Esophagus muscularis mucosa (tissue), 4 donors: ENCODE results near the gene TMEM121. TPM values are rescaled to one million over a fixed set of nuclear protein-coding genes. Genes with fewer than 3 reads are reported as not detected.
"Not testable (repeated sequence)": the region's sequence is repeated elsewhere in the genome, so short reads cannot be mapped to it uniquely, and the experiment has no call there.

Experiments
- DNase-seq: peaks from one replicate; pipeline ENCODE4 v3.0.0-alpha.2; 2017; ENCODE audit errors: extremely low spot score
- H3K27ac ChIP-seq, 4 donors: fragments of 200-600 bp; sonication (generic); replicated peaks in 1 of 4; 1 replicate in 3 of 4; 2 replicates in 1 of 4; pipeline ENCODE4 v1.5.1; 2016 to 2019; ENCODE audit warnings: mild to moderate bottlenecking in 1 of 4
- H3K27me3 ChIP-seq, 4 donors: fragments of 200-600 bp; sonication (generic); one replicate each; pipeline versions ENCODE4 v1.5.1 to v1.6.0; 2016 to 2019
- H3K36me3 ChIP-seq, 4 donors: fragments of 200-600 bp; sonication (generic); one replicate each; pipeline ENCODE4 v1.5.1; 2016 to 2019
- H3K4me1 ChIP-seq, 4 donors: fragments of 200-600 bp; sonication (generic); one replicate each; pipeline ENCODE4 v1.5.1; 2016 to 2019
- H3K4me3 ChIP-seq, 4 donors: fragments of 200-600 bp; sonication (generic); 1 replicate in 2 of 4; 2 replicates in 2 of 4; pipeline ENCODE4 v1.5.1; 2016 to 2019; ENCODE audit warnings: mild to moderate bottlenecking in 4 of 4, moderate library complexity in 1 of 4
- H3K9me3 ChIP-seq, 4 donors: fragments of 200-600 bp; sonication (generic); 1 replicate in 3 of 4; 2 replicates in 1 of 4; pipeline ENCODE4 v1.5.1; 2016 to 2019
- CTCF ChIP-seq, 3 experiments: fragments of 200-600 bp in 2 of 3; fragments of 450-650 bp in 1 of 3; sonication (generic) in 2 of 3; IDR thresholded peaks; one replicate each; pipeline ENCODE4 v1.5.1; 2017 to 2019; ENCODE audit warnings: antibody characterized with exemption in 3 of 3, mild to moderate bottlenecking in 2 of 3, moderate library complexity in 1 of 3
- EP300 ChIP-seq: sonication (generic); formaldehyde crosslinking; IDR thresholded peaks from one replicate; pipeline ENCODE4 v1.6.1; 2017; ENCODE audit warnings: antibody characterized with exemption
- POLR2A ChIP-seq: fragments of 450-650 bp; IDR thresholded peaks from one replicate; pipeline ENCODE4 v1.6.1; 2017; ENCODE audit warnings: antibody characterized with exemption, moderate library complexity, mild to moderate bottlenecking, low read depth
- POLR2AphosphoS5 ChIP-seq, 2 donors: sonication (generic); formaldehyde crosslinking; IDR thresholded peaks; one replicate each; pipeline ENCODE4 v1.6.1; 2017; ENCODE audit warnings: antibody characterized with exemption in 2 of 2
- WGBS: methylation state at CpG from one replicate; pipeline ENCODE4 v1.1.5; 2018; 5-methylcytosine and 5-hydroxymethylcytosine counted together
- intact Hi-C: fragments of 100-400 bp; cut with DNase I; formaldehyde crosslinking; loops from one replicate; pipeline ENCODE4 v1.15.1; 2023
- total RNA-seq, 4 donors: library from RNA; depleted of rRNA; stranded (reverse); fragments of >200 nt; gene quantifications; one replicate each; pipeline versions ENCODE4 v1.1.0 to v1.2.1, GENCODE V29; 2016

Gene TMEM121
- total RNA-seq, 4 donors from 2014 or later = 2.9 to 13.0 (median 5.4) TPM

GRCh38 chr14:105576525-105577088 lies 50.2 kb downstream of the TMEM121 start:
- intact Hi-C loops = no loop called here

GRCh38 chr14:105577314-105577861 lies 51.0 kb downstream of the TMEM121 start:
- no peaks in the 10 kb centered on the region for H3K4me1 ChIP-seq
- DNase-seq = no peak
- intact Hi-C loops = no loop called here
- no peak overlapping the region for H3K4me3 ChIP-seq
- no peak overlapping the region for H3K27ac ChIP-seq
- H3K9me3 ChIP-seq = no peaks in the 10 kb centered on the region
- no peak for TF ChIP-seq CTCF (IDR thresholded peaks at IDR 0.05)
- TF ChIP-seq POLR2A = no peak
- TF ChIP-seq EP300 = no peak
- no peak for TF ChIP-seq POLR2AphosphoS5 (IDR thresholded peaks at IDR 0.05)
- no peaks in the 10 kb centered on the region for H3K36me3 ChIP-seq
- 96% methylated on average over 10 of the region's 14 CpGs for WGBS
- no peaks in the 10 kb centered on the region for H3K27me3 ChIP-seq

More at GRCh38 chr14:105576525-105577088, 50.2 kb downstream of the TMEM121 start:
- Histone ChIP-seq H3K4me3 (no peak overlapping the region), H3K27ac (no peak overlapping the region), H3K4me1 (no peaks in the 10 kb centered on the region), H3K9me3 (no peaks in the 10 kb centered on the region), H3K36me3 (no peaks in the 10 kb centered on the region), H3K27me3 (no peaks in the 10 kb centered on the region)
- no peak for DNase-seq
- TF ChIP-seq POLR2AphosphoS5 (IDR thresholded peaks at IDR 0.05) = no peak
- TF ChIP-seq POLR2A = no peak
- no peak for TF ChIP-seq EP300
- no peak for TF ChIP-seq CTCF (IDR thresholded peaks at IDR 0.05)
- 92% methylated on average over 2 of the region's 2 CpGs for WGBS

GRCh38 chr14:105578070-105578469 lies 51.7 kb downstream of the TMEM121 start:
- no peak overlapping the region for H3K4me3 ChIP-seq
- no peak for DNase-seq
- intact Hi-C loops = no loop called here
- H3K4me1 ChIP-seq = no peaks in the 10 kb centered on the region
- no peaks in the 10 kb centered on the region for H3K27me3 ChIP-seq
- H3K27ac ChIP-seq = no peak overlapping the region
- no peak for TF ChIP-seq POLR2AphosphoS5 (IDR thresholded peaks at IDR 0.05)
- no peak for TF ChIP-seq CTCF (IDR thresholded peaks at IDR 0.05)
- TF ChIP-seq EP300 = no peak
- TF ChIP-seq POLR2A = no peak
- H3K9me3 ChIP-seq = peaks cover 0 to 4% (median 0%) of the 10 kb centered on the region in 4 donors
- no peaks in the 10 kb centered on the region for H3K36me3 ChIP-seq

GRCh38 chr14:105579221-105579620 lies 52.8 kb downstream of the TMEM121 start:
- intact Hi-C loops, H3K4me1 ChIP-seq, H3K27ac ChIP-seq, H3K36me3 ChIP-seq, H3K27me3 ChIP-seq, H3K4me3 ChIP-seq, H3K9me3 ChIP-seq, DNase-seq: not testable (repeated sequence)
- WGBS = no CpG with 5 or more reads among the region's 15 CpGs

Other genes starting within 250 kb of the TMEM121 start
- gene BRF1, start 225.6 kb upstream of the TMEM121 start, total RNA-seq = 10 to 100 TPM; 23.0 to 47.3 (median 41.4) TPM
- 10 to 100 TPM; 59.8 to 97.4 (median 71.2) TPM for gene PACS2, start 211.8 kb upstream of the TMEM121 start, total RNA-seq
- gene TEX22, start 128.0 kb upstream of the TMEM121 start, total RNA-seq = under 1 TPM in 3 of 4 donors, not detected in 1; under 0.01 to 0.19 (median 0.17) TPM
- gene MTA1, start 106.8 kb upstream of the TMEM121 start, total RNA-seq = 10 to 100 TPM; 49.0 to 94.2 (median 67.9) TPM
- gene CRIP2, start 51.8 kb upstream of the TMEM121 start, total RNA-seq = 100 to 1,000 TPM; 283 to 578 (median 392) TPM
- gene CRIP1, start 39.7 kb upstream of the TMEM121 start, total RNA-seq = 100 to 1,000 TPM in 1 of 4 donors, 10 to 100 TPM in 3; 34.0 to 110 (median 54.6) TPM
- gene TEDC1, start 35.3 kb upstream of the TMEM121 start, total RNA-seq = 1 to 10 TPM; 3.8 to 6.6 (median 4.7) TPM